Measurements from ENCODE around the gene UBXN1.

The UBXN1 gene

DNA sequence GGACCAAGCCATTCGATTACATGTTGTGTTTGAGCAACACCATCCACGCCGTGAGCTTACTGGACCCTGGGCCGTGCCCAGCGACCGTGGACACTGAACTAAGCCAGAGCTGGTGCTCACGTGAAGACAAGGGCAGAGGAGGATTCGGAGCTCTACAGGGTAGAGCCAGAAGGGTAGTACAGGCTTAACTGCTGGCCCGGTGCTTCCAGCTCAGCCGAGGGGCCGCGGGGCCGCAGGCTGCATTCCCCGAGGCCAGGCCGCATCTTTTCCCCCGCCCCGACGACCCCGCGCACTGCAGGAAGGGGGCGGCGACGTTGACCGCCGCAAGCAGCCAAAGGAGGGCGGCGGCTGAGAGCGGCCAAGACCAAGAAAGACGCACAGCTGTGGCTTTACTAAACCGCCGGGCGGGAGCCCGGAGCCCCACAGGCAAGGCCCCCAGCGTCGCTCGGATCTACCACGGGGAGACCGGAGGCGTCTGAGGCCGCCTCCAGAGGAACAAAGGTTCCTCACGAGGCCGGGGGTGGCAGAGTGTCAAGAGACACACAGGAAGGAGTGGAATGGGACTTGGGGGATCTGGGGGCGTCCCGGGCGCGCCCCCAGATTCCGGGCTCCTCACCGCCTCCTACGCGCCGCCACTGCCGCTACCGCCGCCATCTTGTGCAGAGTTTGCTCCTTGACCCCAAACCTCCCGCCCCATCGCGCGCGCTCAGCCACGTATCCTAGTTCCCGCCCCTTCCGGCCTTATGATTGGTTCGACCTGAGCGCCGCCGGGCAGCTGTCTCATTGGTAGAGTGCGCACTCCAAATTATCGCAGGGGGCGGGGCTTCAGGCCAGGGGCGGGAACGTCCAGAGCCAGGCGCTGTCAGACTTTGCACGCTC lies 32.7 kb downstream of the UBXN1 start, which contains the start of gene GANAB:
Gene GANAB, minus strand, starts transcription at position 668 of the 879 bp plus-strand sequence. Its CDS starts 14 bp downstream, at position 654.
- DNase-seq (ENCODE audit: low read depth): peak; percentile 98

- DNase-seq (ENCODE audit: low read depth): no peak
These were observed 33.3 kb downstream of the UBXN1 start for GRCh38 chr11:62645671-62645945.

GRCh38 chr11:62644220-62644619 lies 34.7 kb downstream of the UBXN1 start:
- no peak for DNase-seq (ENCODE audit: low read depth)

DNA sequence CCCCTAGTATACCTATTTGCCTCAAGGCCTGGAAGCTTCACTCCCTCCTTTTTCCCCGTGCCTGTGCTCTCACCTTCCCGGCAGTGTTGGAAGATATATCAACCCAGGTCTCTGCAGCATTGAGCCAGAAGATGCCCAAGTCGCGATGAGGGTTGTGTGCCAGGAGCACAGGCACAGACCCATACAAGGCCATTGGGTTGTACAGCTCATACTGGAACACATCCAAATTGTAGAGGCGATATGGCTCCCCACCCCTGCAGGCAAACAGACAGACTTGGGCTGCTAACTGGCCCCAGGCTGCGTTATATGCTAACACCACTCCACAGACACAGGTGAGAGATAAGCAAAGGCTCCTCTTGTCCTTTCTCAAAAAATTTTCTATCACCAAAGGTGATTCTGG lies 46.4 kb downstream of the UBXN1 start:
- DNase-seq (ENCODE audit: low read depth): no peak

DNA sequence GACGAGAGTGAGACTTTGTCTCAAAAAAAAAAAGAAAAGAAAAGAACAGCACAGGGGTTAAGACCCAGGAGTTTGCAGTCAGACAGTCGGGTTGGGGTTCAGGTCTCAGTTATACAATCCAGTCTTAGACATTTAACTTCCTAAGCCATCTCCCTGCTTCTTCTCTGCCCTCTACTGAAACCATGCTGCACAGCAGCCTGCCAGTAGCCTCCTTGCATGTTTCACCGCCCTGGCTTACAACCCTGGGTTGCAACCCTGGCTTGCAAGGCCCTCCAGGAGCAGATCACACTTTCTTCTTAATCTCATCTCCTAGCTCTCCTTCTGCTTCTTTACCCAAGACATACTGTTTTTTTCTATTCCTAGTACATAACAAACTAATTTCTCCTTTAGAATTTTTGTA lies 51.2 kb downstream of the UBXN1 start:
- no peak for DNase-seq (ENCODE audit: low read depth)
